GM21515 (cell line): ENCODE data around the gene ITM2C.

Experiments
- ATAC-seq: cut with Tn5 transposase; IDR thresholded peaks from one replicate; pipeline ENCODE4 v1.9.1; 2021; ENCODE audit not compliant: unreplicated experiment

ITM2C gene

DNA sequence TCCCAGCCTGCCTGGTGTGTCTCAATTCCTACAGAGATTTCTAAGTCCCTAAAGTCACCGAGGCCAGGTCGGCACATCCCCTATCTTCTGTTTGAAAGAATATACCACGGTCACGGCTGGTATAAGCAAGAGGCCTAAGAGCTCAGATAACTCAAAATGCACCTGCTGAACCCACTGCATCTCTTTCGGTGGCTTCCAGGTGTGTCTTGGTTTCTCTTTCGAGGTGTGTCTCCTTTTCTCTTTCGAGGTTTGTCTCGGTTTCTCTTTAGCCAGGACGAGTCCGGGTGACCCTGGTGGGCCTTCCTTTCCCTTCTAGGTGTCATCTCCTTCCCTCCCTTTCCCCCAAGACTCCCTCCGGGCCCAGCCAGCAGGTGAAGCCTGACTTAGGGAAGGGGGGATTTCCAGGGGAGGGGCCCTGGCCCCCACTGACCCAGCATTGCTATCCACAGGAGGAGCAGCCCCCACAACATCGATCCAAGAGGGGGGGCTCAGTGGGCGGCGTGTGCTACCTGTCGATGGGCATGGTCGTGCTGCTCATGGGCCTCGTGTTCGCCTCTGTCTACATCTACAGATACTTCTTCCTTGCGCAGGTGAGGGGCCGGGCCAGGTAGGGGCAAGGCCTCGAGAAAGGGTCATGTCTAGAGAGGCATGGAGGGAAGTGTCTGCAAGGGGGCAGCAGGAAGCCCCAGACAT is 8.4 kb downstream of the ITM2C start:
- peak; percentile 67 for ATAC-seq

GRCh38 chr2:230873661-230874401 is 9.1 kb downstream of the ITM2C start:
- ATAC-seq, result peak; percentile 65

DNA sequence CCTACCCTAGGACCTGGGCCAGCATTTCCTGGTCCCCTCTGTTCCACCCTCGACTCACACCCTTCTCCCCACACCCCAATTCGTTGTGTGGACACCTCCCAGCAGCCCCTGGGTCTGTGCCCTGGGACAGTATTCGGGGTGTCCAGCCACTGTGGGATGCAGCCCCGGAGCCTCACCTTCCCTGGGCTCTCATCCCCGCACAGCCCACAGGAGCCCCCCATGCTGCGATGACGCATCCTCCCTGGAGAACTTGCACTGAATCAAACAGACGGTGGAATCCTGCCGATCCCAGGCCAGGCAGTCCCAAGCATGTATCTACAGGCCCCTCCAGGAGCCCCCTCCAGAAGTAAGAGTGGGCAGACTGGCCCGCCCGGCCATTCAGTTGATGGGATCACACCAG is 9.7 kb downstream of the ITM2C start:
- no peak for ATAC-seq

- no peak for ATAC-seq
Measured at GRCh38 chr2:230874876-230875275, 10.1 kb downstream of the ITM2C start.

- ATAC-seq, result no peak
Measured at GRCh38 chr2:230875347-230876315, 10.9 kb downstream of the ITM2C start.

DNA sequence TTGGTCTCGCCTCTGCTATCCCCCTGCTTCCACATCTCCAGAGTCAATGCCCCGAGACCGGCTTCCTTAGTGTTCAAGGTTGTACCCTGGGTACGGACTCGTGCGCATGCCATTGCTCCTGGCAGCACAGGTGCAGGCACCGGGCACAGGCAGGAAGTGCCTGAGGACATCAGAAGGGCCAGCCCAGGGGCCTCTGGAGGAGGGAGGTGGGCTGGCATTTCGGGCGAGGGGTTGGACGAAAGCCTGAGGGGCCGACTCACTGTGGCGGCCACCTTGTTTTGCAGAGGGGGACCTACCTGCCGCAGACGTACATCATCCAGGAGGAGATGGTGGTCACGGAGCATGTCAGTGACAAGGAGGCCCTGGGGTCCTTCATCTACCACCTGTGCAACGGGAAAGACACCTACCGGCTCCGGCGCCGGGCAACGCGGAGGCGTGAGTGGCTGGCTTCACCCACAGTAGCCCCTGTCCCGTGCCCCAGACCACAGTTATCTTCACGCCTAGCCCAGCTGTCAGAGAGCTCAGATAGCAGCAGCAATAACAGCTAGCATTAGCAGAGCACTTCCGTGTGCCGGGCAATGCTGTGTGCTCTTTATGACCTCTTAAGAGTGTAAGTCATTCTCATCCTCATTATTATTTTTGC is 12.5 kb downstream of the ITM2C start:
- ATAC-seq, result no peak

- no peak for ATAC-seq
Measured at GRCh38 chr2:230877759-230878598, 13.2 kb downstream of the ITM2C start.

DNA sequence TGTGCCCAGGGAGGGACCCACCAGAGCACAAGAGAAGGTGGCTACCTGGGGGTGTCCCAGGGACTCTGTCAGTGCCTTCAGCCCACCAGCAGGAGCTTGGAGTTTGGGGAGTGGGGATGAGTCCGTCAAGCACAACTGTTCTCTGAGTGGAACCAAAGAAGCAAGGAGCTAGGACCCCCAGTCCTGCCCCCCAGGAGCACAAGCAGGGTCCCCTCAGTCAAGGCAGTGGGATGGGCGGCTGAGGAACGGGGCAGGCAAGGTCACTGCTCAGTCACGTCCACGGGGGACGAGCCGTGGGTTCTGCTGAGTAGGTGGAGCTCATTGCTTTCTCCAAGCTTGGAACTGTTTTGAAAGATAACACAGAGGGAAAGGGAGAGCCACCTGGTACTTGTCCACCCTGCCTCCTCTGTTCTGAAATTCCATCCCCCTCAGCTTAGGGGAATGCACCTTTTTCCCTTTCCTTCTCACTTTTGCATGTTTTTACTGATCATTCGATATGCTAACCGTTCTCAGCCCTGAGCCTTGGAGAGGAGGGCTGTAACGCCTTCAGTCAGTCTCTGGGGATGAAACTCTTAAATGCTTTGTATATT is 14.0 kb downstream of the ITM2C start:
- no peak for ATAC-seq

- no peak for ATAC-seq
Measured at GRCh38 chr2:230879271-230879882, 14.6 kb downstream of the ITM2C start.

DNA sequence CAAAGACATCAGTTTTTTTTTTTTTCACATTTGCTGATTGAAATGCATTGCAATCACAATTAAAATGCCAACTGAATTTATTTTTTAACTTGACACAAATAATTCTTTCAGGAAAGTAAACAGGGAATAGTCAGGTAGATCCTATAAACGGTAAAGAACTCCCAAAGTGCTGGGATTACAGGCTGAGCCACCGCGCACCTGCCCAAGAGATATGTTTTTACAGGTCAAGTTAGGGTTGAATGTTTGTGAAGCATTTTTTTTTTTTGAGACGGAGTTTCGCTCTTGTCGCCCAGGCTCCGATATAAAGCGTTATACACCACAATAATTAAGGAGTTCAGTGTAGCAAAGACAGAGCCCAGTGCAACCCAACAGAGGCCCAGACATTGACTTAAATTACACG is 15.1 kb downstream of the ITM2C start:
- ATAC-seq, result no peak

GRCh38 chr2:230881840-230882239 is 17.1 kb downstream of the ITM2C start:
- ATAC-seq, result no peak

DNA sequence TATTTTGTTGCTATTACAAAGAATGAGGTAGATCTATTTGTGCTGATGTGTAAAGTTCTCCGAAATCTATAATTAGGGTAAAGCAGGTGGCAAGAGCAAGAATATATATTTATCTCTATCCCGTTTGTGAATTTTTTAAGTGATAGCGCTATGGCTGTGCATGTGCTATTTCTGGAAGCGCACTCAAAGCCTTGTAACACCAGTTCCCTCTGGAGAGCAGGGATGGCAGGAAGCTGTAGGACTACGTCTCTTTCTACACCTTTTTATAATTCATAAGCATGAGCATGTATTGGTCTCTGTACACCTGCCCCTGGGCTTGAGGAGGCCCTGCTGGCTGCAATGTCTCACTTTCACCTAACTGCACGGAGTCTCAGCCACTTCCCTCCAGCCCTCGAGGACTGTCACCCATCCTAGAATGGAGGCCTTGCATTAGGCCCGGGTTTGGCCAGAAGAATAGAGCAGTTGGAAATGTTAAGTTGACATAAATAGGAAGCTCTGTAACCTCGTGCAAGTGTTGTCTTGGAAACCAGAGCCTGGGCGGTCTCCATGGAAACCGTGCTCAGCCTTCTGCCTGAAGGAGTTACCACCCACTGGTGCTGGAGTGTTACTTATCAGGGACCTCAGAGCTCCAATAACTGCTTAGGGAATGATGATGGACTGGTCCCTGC is 20.9 kb downstream of the ITM2C start:
- no peak for ATAC-seq

- no peak for ATAC-seq
Measured at GRCh38 chr2:230886206-230886605, 21.5 kb downstream of the ITM2C start.

DNA sequence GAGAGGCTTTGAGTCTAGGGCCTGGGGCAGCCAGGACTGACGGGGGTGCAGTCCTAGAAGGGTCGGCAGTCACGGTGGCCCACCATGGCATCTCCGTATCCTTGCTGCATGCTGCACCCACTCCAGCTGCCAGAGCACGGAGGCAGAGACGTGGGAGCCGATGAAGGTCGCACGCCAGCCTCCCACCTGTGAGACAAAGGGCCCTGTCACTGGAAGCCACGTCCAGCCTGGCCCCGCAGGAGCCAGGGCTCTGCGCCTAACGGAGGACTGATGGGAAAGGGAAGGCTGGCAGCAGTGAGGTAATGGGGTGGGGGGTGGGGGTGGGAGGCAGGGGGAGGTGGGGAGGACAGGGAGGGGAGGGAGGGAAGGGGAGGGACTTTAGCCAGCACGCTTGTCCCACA is 21.9 kb downstream of the ITM2C start:
- no peak for ATAC-seq

DNA sequence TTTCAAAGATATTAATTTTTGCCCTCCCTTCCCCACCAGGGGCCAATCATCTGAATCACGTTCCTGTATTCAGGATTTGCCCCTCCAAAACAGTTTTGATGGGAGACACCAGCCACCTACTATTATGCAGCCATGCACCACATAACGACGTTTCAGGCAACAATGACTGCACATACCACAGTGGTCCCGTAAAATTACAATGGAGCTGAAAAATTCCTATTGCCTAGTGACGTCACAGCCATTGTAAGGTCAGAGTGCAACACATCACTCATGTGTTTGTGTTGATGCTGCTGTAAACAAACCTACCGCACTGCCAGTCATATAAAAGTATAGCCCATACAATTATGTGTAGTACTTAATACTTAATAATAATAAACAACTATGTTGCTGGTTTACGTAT is 22.6 kb downstream of the ITM2C start:
- ATAC-seq, result no peak

- ATAC-seq, result no peak
Measured at GRCh38 chr2:230888824-230889400, 24.2 kb downstream of the ITM2C start.

DNA sequence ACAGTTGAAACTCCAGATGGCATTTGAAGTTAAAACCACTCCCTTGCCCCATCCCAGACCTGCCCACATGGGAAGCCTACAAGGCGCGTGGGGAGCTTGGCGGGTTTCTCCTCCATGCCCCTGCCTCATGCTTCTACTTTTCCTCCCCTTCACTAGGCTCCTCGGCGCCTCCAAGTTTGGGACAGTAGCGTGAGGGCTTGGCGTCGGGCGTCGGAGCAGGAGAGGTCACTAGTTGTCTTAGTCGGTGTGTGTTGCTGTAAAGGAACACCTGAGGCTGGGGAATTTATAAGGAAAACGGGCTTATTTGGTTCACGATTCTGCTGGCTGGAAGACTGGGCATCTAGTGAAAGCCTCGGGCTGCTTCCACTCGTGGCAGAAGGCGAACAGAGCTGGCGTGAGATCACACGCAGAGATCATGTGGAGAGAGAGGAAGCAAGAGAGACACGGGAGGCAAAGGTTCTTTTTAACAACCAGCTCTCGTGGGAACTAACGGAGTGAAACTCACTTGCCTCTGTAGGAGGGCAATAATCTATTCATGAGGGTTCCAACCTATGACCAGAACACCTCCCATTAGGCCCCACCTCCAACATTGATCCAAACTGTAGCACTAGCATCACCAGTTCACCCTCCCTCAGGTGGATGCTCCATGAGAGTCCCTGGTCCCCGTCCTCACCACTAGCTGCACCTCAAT is 25.3 kb downstream of the ITM2C start:
- ATAC-seq, result no peak

- ATAC-seq, result no peak
Measured at GRCh38 chr2:230890646-230891045, 25.9 kb downstream of the ITM2C start.
